Caco-2 (cell line): ENCODE data around the gene TAP2. TPM values are rescaled to one million over a fixed set of nuclear protein-coding genes. Genes with fewer than 3 reads are reported as not detected.

Experiments used
- BruUV-seq: library from RNA; stranded (reverse); fragments of 400-500 nt; replicated peaks from 2 replicates; lab custom pipeline; 2021; lab: Mats Ljungman, UMichigan
- CTCF ChIA-PET: fragments of 300-600 bp; sonication (Branson Sonifier 250); formaldehyde crosslinking; loops from one replicate; lab custom pipeline; 2022; ENCODE audit warnings: antibody characterized with exemption; lab: Charles Lee
- POLR2A ChIA-PET: fragments of 300-600 bp; sonication (Branson Sonifier 250); formaldehyde crosslinking; loops from one replicate; lab custom pipeline; 2022; ENCODE audit warnings: antibody characterized with exemption; lab: Charles Lee
- DNase-seq, 2 experiments: peaks; one replicate each; pipeline versions ENCODE4 v3.0.0 to v3.0.0-alpha.2; 2020 to 2022
- H3K27me3 ChIP-seq: replicated peaks from 2 replicates; pipeline ENCODE4 v1.6.0; 2011; ENCODE audit warnings: low read length; ENCODE audit not compliant: control insufficient read depth, insufficient read depth
- H3K36me3 ChIP-seq: 2 replicates; pipeline ENCODE4 v1.5.1; 2011; ENCODE audit warnings: low read length; ENCODE audit not compliant: control insufficient read depth, insufficient read depth
- H3K4me1 ChIP-seq: fragments of 250-450 bp; sonication (Bioruptor Pico); 2 replicates; pipeline ENCODE4 v1.5.1; 2020; ENCODE audit warnings: mild to moderate bottlenecking
- H3K4me3 ChIP-seq: 2 replicates; pipeline ENCODE4 v1.5.1; 2011; ENCODE audit warnings: low read depth, mild to moderate bottlenecking, control low read depth, low read length
- H3K9me3 ChIP-seq: fragments of 250-450 bp; sonication (Bioruptor Pico); 2 replicates; pipeline ENCODE4 v1.5.1; 2020; ENCODE audit warnings: mild to moderate bottlenecking, moderate library complexity
- H3K27ac Mint-ChIP-seq: one replicate; pipeline ENCODE4 v1.8.0; 2022; ENCODE audit warnings: mixed read lengths; ENCODE audit not compliant: unreplicated experiment
- H3K27me3 Mint-ChIP-seq: one replicate; pipeline ENCODE4 v1.8.0; 2022; ENCODE audit warnings: mixed read lengths; ENCODE audit not compliant: insufficient read depth, unreplicated experiment
- H3K36me3 Mint-ChIP-seq: one replicate; pipeline ENCODE4 v1.8.0; 2022; ENCODE audit warnings: mild to moderate bottlenecking, mixed read lengths; ENCODE audit not compliant: insufficient read depth, unreplicated experiment
- H3K4me1 Mint-ChIP-seq: one replicate; pipeline ENCODE4 v1.8.0; 2022; ENCODE audit warnings: low read depth, mixed read lengths; ENCODE audit not compliant: unreplicated experiment
- H3K4me3 Mint-ChIP-seq: one replicate; pipeline ENCODE4 v1.8.0; 2022; ENCODE audit warnings: mild to moderate bottlenecking, moderate library complexity, mixed read lengths; ENCODE audit not compliant: unreplicated experiment
- H3K9me3 Mint-ChIP-seq: one replicate; pipeline ENCODE4 v1.8.0; 2022; ENCODE audit warnings: mixed read lengths; ENCODE audit not compliant: unreplicated experiment
- intact Hi-C: fragments of 100-400 bp; cut with micrococcal nuclease; formaldehyde crosslinking; loops from one replicate; pipeline ENCODE4 v1.10.0; 2022; ENCODE audit not compliant: unreplicated experiment
- total RNA-seq: library from RNA; stranded (reverse); gene quantifications from 2 replicates; pipeline ENCODE4 v1.2.3, GENCODE V29; 2022
- TF ChIP-seq, protein P1 (sequence below), 2 experiments: fragments of 200-600 bp in 1 of 2; IDR thresholded peaks; 1 replicate in 1 of 2; 2 replicates in 1 of 2; pipeline versions ENCODE4 v1.5.1 to v1.8.0; 2011 to 2022; ENCODE audit warnings: antibody characterized with exemption in 1 of 2, control low read depth in 1 of 2, inconsistent platforms in 1 of 2, low read depth in 1 of 2, low read length in 1 of 2, mild to moderate bottlenecking in 1 of 2, moderate library complexity in 1 of 2; ENCODE audit not compliant: insufficient read depth in 1 of 2, severe bottlenecking in 1 of 2, unreplicated experiment in 1 of 2

TAP2 gene
- total RNA-seq, 1 experiment from 2014 or later = 10.3 TPM

DNA sequence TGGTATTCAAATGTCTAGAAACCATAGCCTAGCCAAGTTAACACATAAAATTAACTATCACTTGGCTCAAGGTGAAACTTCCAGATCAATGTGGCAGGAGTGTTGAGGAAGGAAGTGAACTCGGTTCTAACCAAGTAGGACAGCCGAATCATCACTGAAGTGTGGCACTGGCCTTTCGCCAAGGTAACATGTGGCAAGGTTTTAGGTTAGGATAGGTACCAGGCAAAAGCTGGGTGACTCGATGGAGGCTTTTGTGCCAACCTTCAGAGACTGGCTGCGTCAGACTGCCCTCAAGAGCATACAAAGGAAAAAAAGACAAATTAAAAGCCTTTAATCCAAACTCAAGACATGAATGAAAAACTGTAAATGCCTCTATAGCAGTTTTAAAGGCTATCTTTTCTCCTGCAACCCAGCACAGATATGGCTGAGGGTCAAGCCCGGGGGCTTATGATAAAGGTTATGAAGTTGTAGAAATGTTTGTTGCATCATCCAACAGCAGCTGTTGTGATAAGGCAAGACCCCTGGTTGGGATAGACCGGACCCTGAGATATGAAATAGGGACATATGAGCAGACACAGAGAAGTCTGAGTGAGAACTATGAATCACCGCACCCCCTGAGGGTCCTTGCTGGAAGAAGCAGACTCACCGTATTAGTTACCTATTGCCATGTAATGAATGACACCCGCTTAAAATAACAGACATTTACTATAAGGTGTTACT, 27.3 kb upstream of the TAP2 start:
- POLR2A ChIA-PET = no interaction called here
- H3K27ac Mint-ChIP-seq = no peak overlapping the region

DNA sequence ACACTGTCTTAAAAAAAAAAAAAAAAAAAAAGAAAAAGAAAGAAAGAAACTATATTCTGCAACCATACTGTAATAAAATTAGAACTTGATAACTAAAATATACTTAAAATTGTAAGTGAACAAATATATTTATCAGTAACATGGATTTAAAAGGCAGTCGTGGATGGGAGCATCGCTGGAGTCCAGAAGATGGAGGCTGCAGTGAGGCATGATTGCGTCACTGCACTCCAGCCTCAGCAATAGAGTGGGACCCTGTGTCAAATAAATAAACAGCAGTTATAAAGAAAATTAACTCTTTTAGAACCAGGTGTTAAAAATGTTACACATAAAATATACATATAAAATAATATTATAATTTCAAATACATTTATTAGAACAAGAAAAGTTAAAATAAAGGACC, 24.2 kb upstream of the TAP2 start:
- no peaks in the 10 kb centered on the region for H3K36me3 ChIP-seq
- no peak for DNase-seq
- peaks cover 5% of the 10 kb centered on the region for H3K4me1 ChIP-seq
- ChIA-PET POLR2A (interaction anchor here (0.7 kb wide), 1 partner anchor 120 kb away, joined by 7 read pairs; no protein-coding TSS in a partner anchor), CTCF (no interaction called here)
- no peak overlapping the region for H3K27ac Mint-ChIP-seq
- no TSS peak for BruUV-seq
- no peaks in the 10 kb centered on the region for H3K36me3 Mint-ChIP-seq
- no peaks in the 10 kb centered on the region; the same call in 1 of the 2 replicates for H3K27me3 ChIP-seq
- H3K9me3 Mint-ChIP-seq = no peaks in the 10 kb centered on the region
- H3K4me3 Mint-ChIP-seq = no peak overlapping the region
- H3K4me3 ChIP-seq = no peak overlapping the region
- no peaks in the 10 kb centered on the region for H3K9me3 ChIP-seq
- intact Hi-C loops = no loop called here
- TF ChIP-seq, protein P1, sequence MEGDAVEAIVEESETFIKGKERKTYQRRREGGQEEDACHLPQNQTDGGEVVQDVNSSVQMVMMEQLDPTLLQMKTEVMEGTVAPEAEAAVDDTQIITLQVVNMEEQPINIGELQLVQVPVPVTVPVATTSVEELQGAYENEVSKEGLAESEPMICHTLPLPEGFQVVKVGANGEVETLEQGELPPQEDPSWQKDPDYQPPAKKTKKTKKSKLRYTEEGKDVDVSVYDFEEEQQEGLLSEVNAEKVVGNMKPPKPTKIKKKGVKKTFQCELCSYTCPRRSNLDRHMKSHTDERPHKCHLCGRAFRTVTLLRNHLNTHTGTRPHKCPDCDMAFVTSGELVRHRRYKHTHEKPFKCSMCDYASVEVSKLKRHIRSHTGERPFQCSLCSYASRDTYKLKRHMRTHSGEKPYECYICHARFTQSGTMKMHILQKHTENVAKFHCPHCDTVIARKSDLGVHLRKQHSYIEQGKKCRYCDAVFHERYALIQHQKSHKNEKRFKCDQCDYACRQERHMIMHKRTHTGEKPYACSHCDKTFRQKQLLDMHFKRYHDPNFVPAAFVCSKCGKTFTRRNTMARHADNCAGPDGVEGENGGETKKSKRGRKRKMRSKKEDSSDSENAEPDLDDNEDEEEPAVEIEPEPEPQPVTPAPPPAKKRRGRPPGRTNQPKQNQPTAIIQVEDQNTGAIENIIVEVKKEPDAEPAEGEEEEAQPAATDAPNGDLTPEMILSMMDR (IDR thresholded peaks at IDR 0.05; ENCODE audit: insufficient read depth in 1 of 2, low read depth in 1 of 2, low read length in 1 of 2, severe bottlenecking in 1 of 2, unreplicated experiment in 1 of 2) = no peak
- H3K4me1 Mint-ChIP-seq = no peaks in the 10 kb centered on the region
- peaks cover 17% of the 10 kb centered on the region for H3K27me3 Mint-ChIP-seq

More for the DNA sequence above, 27.3 kb upstream of the TAP2 start:
- BruUV-seq = no TSS peak
- peaks cover 20% of the 10 kb centered on the region for H3K27me3 Mint-ChIP-seq
- TF ChIP-seq, protein P1 (IDR thresholded peaks at IDR 0.05; ENCODE audit: insufficient read depth in 1 of 2, low read depth in 1 of 2, low read length in 1 of 2, severe bottlenecking in 1 of 2, unreplicated experiment in 1 of 2) = no peak
- H3K36me3 Mint-ChIP-seq = no peaks in the 10 kb centered on the region
- H3K27me3 ChIP-seq = no peaks in the 10 kb centered on the region; the same call in 1 of the 2 replicates
- no peaks in the 10 kb centered on the region for H3K9me3 Mint-ChIP-seq
- H3K9me3 ChIP-seq = no peaks in the 10 kb centered on the region
- H3K4me3 ChIP-seq = no peak overlapping the region
- no peak for DNase-seq
- H3K4me1 Mint-ChIP-seq = no peaks in the 10 kb centered on the region
- CTCF ChIA-PET = interaction anchor here (0.6 kb wide), 1 partner anchor 149 kb away, joined by 3 read pairs; no protein-coding TSS in a partner anchor
- peaks cover 9% of the 10 kb centered on the region for H3K4me1 ChIP-seq
- H3K4me3 Mint-ChIP-seq = no peak overlapping the region
- intact Hi-C loops = no loop called here
- H3K36me3 ChIP-seq = no peaks in the 10 kb centered on the region

DNA sequence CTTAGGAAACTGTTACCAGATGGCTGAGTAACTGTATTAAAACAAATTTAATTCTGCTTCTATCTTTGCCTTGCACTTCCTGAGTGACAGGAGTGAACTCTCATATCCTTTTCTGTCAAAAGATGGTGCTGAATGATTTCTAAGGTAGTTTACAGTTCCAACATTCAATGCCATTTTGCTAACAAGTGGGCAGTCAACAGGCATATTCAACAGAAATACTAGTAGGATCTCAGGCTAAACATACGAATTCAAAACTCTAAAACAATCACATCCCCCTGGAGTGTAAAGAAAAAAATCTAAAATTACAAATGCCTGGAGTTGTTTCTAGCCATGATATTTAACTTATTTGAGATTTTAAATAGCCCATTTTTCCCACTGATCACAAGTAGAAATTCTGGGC, 22.1 kb upstream of the TAP2 start:
- no peaks in the 10 kb centered on the region; the same call in none of the 2 replicates for H3K4me1 ChIP-seq
- CTCF ChIA-PET = interaction anchor here (5.2 kb wide), 1 partner anchor 22 kb away, joined by 32 read pairs; the partner anchor contains the start of gene TAP2
- Mint-ChIP-seq H3K36me3 (no peaks in the 10 kb centered on the region), H3K27me3 (peaks cover 24% of the 10 kb centered on the region), H3K4me1 (peaks cover 3% of the 10 kb centered on the region), H3K4me3 (no peak overlapping the region), H3K27ac (no peak overlapping the region), H3K9me3 (no peaks in the 10 kb centered on the region)
- POLR2A ChIA-PET = no interaction called here
- no peaks in the 10 kb centered on the region for H3K9me3 ChIP-seq
- no peak for DNase-seq
- no peaks in the 10 kb centered on the region for H3K36me3 ChIP-seq
- BruUV-seq = no TSS peak
- no peak overlapping the region for H3K4me3 ChIP-seq
- H3K27me3 ChIP-seq = no peaks in the 10 kb centered on the region
- TF ChIP-seq, protein P1 (IDR thresholded peaks at IDR 0.05; ENCODE audit: insufficient read depth in 1 of 2, low read depth in 1 of 2, low read length in 1 of 2, severe bottlenecking in 1 of 2, unreplicated experiment in 1 of 2) = no peak
- intact Hi-C loops = no loop called here
